RWPE2 (cell line): ENCODE measurements around the gene MEX3A.
"Not testable (repeated sequence)": the region's sequence is repeated elsewhere in the genome, so short reads cannot be mapped to it uniquely, and the experiment has no call there.

Source experiments
- ATAC-seq: fragments of 200-7000 bp; cut with Tn5 transposase; 3 replicates; pipeline ENCODE4 v1.9.1; 2021; ENCODE audit warnings: low read depth
- DNase-seq: peaks from one replicate; pipeline ENCODE4 v3.0.0-alpha.2; 2020; ENCODE audit warnings: low spot score
- H3K27ac ChIP-seq: fragments of 450-650 bp; 2 replicates; pipeline ENCODE4 v1.5.1; 2017; ENCODE audit warnings: mild to moderate bottlenecking; ENCODE audit not compliant: poor library complexity, severe bottlenecking
- H3K27me3 ChIP-seq: fragments of 250-450 bp; sonication (Bioruptor Pico); 2 replicates; pipeline ENCODE4 v1.5.1; 2021; ENCODE audit warnings: mild to moderate bottlenecking, moderate library complexity; ENCODE audit not compliant: insufficient read depth, poor library complexity, severe bottlenecking
- H3K36me3 ChIP-seq: fragments of 250-450 bp; sonication (Bioruptor Pico); 2 replicates; pipeline ENCODE4 v1.5.1; 2020; ENCODE audit warnings: low read depth, mild to moderate bottlenecking, moderate library complexity
- H3K4me1 ChIP-seq: fragments of 250-450 bp; sonication (Bioruptor Pico); 2 replicates; pipeline ENCODE4 v1.5.1; 2021; ENCODE audit warnings: mild to moderate bottlenecking, moderate library complexity; ENCODE audit not compliant: insufficient read depth, poor library complexity, severe bottlenecking
- H3K4me3 ChIP-seq: fragments of 250-450 bp; sonication (Bioruptor Pico); 2 replicates; pipeline ENCODE4 v1.5.1; 2021; ENCODE audit warnings: mild to moderate bottlenecking, moderate library complexity; ENCODE audit not compliant: severe bottlenecking
- H3K9me3 ChIP-seq: fragments of 250-450 bp; sonication (Bioruptor Pico); 2 replicates; pipeline ENCODE4 v1.5.1; 2021; ENCODE audit warnings: mild to moderate bottlenecking, moderate library complexity; ENCODE audit not compliant: severe bottlenecking
- TF ChIP-seq, protein P1 (sequence below): fragments of 450-650 bp; IDR thresholded peaks from one replicate; pipeline ENCODE4 v1.5.1; 2017; ENCODE audit warnings: mild to moderate bottlenecking, moderate library complexity; ENCODE audit not compliant: poor library complexity, severe bottlenecking

The MEX3A gene

DNA sequence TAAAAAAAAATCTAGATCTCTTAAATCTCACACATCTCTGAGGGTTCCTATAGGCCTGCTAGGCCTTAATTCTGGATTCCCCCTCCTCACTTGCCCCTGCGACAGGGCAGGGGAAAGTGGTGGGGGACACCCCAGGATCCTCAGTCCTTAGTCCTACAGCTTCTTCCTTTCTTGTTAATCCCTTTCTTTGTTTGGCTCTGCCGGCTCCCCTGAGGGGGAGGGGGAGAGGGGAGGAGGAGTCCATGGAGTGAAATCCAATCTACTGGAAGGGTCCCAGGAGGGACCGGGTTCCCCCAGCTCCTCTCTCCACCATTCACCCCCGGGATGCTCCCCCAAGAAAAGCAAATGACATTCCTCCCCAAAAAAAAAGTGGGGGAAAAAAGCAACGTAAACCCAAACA is 8.5 kb downstream of the MEX3A start:
- no peaks in the 10 kb centered on the region for H3K4me1 ChIP-seq
- TF ChIP-seq, protein P1, sequence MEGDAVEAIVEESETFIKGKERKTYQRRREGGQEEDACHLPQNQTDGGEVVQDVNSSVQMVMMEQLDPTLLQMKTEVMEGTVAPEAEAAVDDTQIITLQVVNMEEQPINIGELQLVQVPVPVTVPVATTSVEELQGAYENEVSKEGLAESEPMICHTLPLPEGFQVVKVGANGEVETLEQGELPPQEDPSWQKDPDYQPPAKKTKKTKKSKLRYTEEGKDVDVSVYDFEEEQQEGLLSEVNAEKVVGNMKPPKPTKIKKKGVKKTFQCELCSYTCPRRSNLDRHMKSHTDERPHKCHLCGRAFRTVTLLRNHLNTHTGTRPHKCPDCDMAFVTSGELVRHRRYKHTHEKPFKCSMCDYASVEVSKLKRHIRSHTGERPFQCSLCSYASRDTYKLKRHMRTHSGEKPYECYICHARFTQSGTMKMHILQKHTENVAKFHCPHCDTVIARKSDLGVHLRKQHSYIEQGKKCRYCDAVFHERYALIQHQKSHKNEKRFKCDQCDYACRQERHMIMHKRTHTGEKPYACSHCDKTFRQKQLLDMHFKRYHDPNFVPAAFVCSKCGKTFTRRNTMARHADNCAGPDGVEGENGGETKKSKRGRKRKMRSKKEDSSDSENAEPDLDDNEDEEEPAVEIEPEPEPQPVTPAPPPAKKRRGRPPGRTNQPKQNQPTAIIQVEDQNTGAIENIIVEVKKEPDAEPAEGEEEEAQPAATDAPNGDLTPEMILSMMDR = no peak
- H3K36me3 ChIP-seq = peaks cover 22% of the 10 kb centered on the region
- H3K27me3 ChIP-seq = no peaks in the 10 kb centered on the region
- no peak overlapping the region for H3K27ac ChIP-seq
- no peaks in the 10 kb centered on the region for H3K9me3 ChIP-seq
- no peak overlapping the region for H3K4me3 ChIP-seq
- DNase-seq = no peak
- ATAC-seq = no peak

DNA sequence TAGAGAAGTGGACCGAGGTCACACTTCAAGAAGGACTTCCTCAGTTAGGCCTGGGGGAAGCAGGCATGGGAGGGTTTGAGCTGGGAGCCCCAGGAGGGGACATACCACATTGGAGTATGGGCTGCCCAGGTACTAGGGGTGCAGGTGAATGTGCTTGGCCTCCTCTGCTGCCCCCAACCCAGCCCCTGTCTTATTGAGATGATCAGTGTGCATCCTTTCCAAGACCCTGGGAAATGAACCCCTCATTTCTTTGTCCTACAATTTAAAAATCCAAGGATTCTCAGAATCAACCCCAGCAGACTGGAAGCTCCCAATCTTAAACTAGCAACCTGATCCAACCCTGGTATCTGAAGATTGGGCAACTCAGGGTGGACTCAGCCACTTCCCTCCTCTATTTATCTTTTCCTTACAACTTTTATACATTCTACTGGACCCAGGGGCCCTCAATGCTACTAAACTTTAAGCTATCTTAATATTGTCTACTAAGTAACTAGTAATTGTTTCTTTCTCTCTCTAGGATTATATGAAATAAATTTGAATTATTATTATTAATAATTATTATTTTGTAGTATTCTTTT is 9.1 kb downstream of the MEX3A start:
- H3K36me3 ChIP-seq = peaks cover 26% of the 10 kb centered on the region
- ATAC-seq (no peak), DNase-seq (no peak)
- no peaks in the 10 kb centered on the region for H3K9me3 ChIP-seq
- TF ChIP-seq, protein P1 = no peak
- H3K27ac ChIP-seq = no peak overlapping the region
- no peaks in the 10 kb centered on the region for H3K27me3 ChIP-seq
- H3K4me1 ChIP-seq = no peaks in the 10 kb centered on the region
- no peak overlapping the region for H3K4me3 ChIP-seq

DNA sequence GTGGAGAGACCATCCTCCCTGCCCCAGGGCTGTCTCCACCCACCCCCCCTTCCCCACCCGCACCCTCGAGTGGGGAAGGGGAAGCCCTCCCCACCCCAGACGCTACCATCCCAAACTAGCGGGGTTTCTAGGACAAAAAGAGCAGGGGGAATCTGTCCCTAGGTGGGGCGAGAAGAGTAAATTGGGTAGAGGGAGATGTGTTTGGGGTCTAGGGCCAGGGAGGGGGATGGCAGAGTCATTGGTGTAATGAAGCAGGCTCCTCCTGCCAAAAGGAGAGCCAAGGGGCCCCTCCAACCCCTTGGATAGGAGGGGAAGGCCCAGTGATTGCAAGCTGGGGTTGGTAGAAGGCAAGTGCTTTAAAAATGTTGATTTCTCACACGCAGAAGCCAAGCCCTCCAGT is 10.0 kb downstream of the MEX3A start:
- Histone ChIP-seq H3K36me3 (peaks cover 32% of the 10 kb centered on the region), H3K27ac (no peak overlapping the region), H3K27me3 (no peaks in the 10 kb centered on the region), H3K9me3 (no peaks in the 10 kb centered on the region), H3K4me3 (no peak overlapping the region), H3K4me1 (no peaks in the 10 kb centered on the region)
- DNase-seq (no peak), ATAC-seq (no peak)
- TF ChIP-seq, protein P1 = no peak

DNA sequence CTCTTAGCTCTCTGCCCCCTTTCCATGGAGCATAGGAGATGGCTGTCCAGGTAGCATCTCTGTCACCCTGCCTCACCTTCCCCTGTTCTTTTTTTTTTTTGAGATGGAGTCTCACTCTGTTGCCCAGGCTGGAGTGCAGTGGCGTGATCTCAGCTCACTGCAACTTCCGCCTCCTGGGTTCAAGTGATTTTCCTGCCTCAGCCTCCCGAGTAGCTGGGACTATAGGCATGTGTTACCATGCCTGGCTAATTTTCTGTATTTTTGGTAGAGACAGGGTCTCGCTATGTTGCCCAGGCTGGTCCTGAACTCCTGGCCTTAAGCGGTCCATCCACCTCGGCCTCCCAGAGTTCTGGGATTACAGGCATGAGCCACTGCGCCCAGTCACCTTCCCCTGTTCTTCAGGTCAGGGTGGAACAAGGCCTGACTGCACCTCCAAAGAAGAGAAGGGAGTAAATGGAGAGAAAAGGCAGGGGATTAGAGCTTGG is 10.9 kb downstream of the MEX3A start:
- DNase-seq, H3K4me1 ChIP-seq, H3K27ac ChIP-seq, ATAC-seq, H3K27me3 ChIP-seq, H3K9me3 ChIP-seq, H3K4me3 ChIP-seq: not testable (repeated sequence)
- H3K36me3 ChIP-seq = peaks cover 37% of the 10 kb centered on the region

DNA sequence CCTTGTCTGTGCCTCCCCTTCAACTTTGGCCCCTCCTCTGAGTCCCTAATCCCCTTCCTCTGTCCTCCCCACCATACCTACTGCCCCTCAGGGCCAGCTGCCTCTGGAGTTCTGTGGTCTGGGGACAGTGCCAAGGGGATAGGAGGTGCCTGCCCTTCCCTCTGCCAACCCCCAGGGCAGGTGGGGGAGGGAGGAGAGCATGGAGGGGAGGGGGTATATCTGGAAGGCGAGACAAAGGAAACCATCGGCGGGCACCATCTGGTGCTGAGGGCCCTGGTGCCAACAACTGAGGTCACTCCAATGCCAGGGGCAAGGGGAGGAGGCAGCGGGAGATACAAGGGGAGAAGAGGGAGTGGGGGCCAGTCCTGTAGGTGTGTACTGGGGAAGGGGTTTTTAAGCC is 11.7 kb downstream of the MEX3A start:
- Histone ChIP-seq H3K36me3 (peaks cover 45% of the 10 kb centered on the region), H3K4me3 (no peak overlapping the region), H3K27ac (no peak overlapping the region), H3K4me1 (no peaks in the 10 kb centered on the region), H3K9me3 (no peaks in the 10 kb centered on the region), H3K27me3 (no peaks in the 10 kb centered on the region)
- ATAC-seq (no peak), DNase-seq (no peak)
- TF ChIP-seq, protein P1 = no peak
